Fibroblast of lung (primary cell): ENCODE measurements around the gene CROCC2. TPM values are rescaled to one million over a fixed set of nuclear protein-coding genes. Genes with fewer than 3 reads are reported as not detected.

Experiments used
- DNase-seq, 2 donors: peaks; one replicate each; pipeline versions ENCODE4 v3.0.0 to v3.0.0-alpha.2; 2010; ENCODE audit warnings: low read depth in 2 of 2
- H2AFZ ChIP-seq: 2 replicates; pipeline ENCODE4 v1.5.1; 2012; ENCODE audit warnings: low read length, control low read depth, inconsistent platforms
- H3K27ac ChIP-seq: 2 replicates; pipeline ENCODE4 v1.5.1; 2011; ENCODE audit warnings: low read length, control low read depth; ENCODE audit not compliant: insufficient read depth
- H3K27me3 ChIP-seq: 2 replicates; pipeline ENCODE4 v1.5.1; 2011; ENCODE audit warnings: mild to moderate bottlenecking, low read length; ENCODE audit not compliant: control insufficient read depth, insufficient read depth
- H3K36me3 ChIP-seq: 2 replicates; pipeline ENCODE4 v1.5.1; 2011; ENCODE audit warnings: low read length; ENCODE audit not compliant: control insufficient read depth, insufficient read depth
- H3K4me1 ChIP-seq: 2 replicates; pipeline ENCODE4 v1.5.1; 2011; ENCODE audit warnings: low read length; ENCODE audit not compliant: control insufficient read depth, insufficient read depth; ENCODE audit errors: extremely low read depth
- H3K4me2 ChIP-seq: 2 replicates; pipeline ENCODE4 v1.5.1; 2011; ENCODE audit warnings: low read length, control low read depth; ENCODE audit not compliant: insufficient read depth; ENCODE audit errors: extremely low read depth
- H3K4me3 ChIP-seq, 4 experiments: fragments of 200-600 bp in 1 of 4; sonication (generic) in 1 of 4; replicated peaks in 1 of 4; 2 replicates each; pipeline ENCODE4 v1.5.1; 2011 to 2016; ENCODE audit warnings: low read length in 4 of 4, low read depth in 3 of 4, mild to moderate bottlenecking in 3 of 4, control low read depth in 2 of 4, inconsistent platforms in 1 of 4, mixed read lengths in 1 of 4; ENCODE audit not compliant: insufficient read depth in 1 of 4; ENCODE audit errors: control extremely low read depth in 1 of 4
- H3K79me2 ChIP-seq: 2 replicates; pipeline ENCODE4 v1.5.1; 2012; ENCODE audit warnings: mild to moderate bottlenecking, low read length, inconsistent platforms; ENCODE audit not compliant: control insufficient read depth, insufficient read depth
- H3K9ac ChIP-seq: 2 replicates; pipeline ENCODE4 v1.5.1; 2011; ENCODE audit warnings: mild to moderate bottlenecking, low read length, control low read depth; ENCODE audit not compliant: insufficient read depth
- H3K9me3 ChIP-seq: 2 replicates; pipeline ENCODE4 v1.5.1; 2012; ENCODE audit warnings: low read depth, low read length; ENCODE audit not compliant: control insufficient read depth, insufficient read depth
- H4K20me1 ChIP-seq: 2 replicates; pipeline ENCODE4 v1.5.1; 2011; ENCODE audit warnings: low read length; ENCODE audit not compliant: control insufficient read depth, insufficient read depth; ENCODE audit errors: extremely low read depth
- EZH2 ChIP-seq: IDR thresholded peaks from 2 replicates; pipeline ENCODE4 v1.5.1; 2012; ENCODE audit warnings: low read length, control low read depth, mild to moderate bottlenecking; ENCODE audit errors: missing control alignments
- polyA plus RNA-seq, 2 donors: library from polyadenylated mRNA; depleted of rRNA in 1 of 2; stranded (reverse) in 1 of 2; unstranded in 1 of 2; fragments of >200 nt; gene quantifications; 2 replicates each; pipeline ENCODE4 v1.2.1, GENCODE V29; 2011 to 2012; ENCODE audit warnings: missing spikeins in 1 of 2
- total RNA-seq: library from RNA; depleted of rRNA; stranded (reverse); fragments of >200 nt; gene quantifications from 2 replicates; pipeline ENCODE4 v1.2.1, GENCODE V29; 2014
- TF ChIP-seq, protein P1 (sequence below), 2 donors: IDR thresholded peaks in 1 of 2; conservative IDR thresholded peaks in 1 of 2; 1 replicate in 1 of 2; 2 replicates in 1 of 2; pipeline ENCODE4 v1.5.1; 2011 to 2012; ENCODE audit warnings: low read length in 2 of 2, control low read depth in 1 of 2, inconsistent platforms in 1 of 2, low read depth in 1 of 2, mild to moderate bottlenecking in 1 of 2

The CROCC2 gene
- total and polyA plus RNA-seq, 2 donors (not counting 1 experiment from before 2014, with no cell fraction given): 0.12 to 0.33 TPM

- H3K36me3 ChIP-seq: no peaks in the 10 kb centered on the region
- H4K20me1 ChIP-seq: no peaks in the 10 kb centered on the region
- H3K79me2 ChIP-seq: no peaks in the 10 kb centered on the region
- no peak overlapping the region for H2AFZ ChIP-seq
- H3K9ac ChIP-seq: no peak overlapping the region
- H3K27me3 ChIP-seq: peaks cover 8% of the 10 kb centered on the region
- H3K27ac ChIP-seq: no peak overlapping the region
- H3K4me1 ChIP-seq: no peaks in the 10 kb centered on the region
- no peak overlapping the region for H3K4me3 ChIP-seq
- no peak for DNase-seq
- TF ChIP-seq, protein P1, sequence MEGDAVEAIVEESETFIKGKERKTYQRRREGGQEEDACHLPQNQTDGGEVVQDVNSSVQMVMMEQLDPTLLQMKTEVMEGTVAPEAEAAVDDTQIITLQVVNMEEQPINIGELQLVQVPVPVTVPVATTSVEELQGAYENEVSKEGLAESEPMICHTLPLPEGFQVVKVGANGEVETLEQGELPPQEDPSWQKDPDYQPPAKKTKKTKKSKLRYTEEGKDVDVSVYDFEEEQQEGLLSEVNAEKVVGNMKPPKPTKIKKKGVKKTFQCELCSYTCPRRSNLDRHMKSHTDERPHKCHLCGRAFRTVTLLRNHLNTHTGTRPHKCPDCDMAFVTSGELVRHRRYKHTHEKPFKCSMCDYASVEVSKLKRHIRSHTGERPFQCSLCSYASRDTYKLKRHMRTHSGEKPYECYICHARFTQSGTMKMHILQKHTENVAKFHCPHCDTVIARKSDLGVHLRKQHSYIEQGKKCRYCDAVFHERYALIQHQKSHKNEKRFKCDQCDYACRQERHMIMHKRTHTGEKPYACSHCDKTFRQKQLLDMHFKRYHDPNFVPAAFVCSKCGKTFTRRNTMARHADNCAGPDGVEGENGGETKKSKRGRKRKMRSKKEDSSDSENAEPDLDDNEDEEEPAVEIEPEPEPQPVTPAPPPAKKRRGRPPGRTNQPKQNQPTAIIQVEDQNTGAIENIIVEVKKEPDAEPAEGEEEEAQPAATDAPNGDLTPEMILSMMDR (conservative IDR thresholded peaks at IDR 0.05 in 1 of 2, IDR thresholded peaks at IDR 0.05 in 1 of 2; ENCODE audit: low read depth in 1 of 2, low read length in 2 of 2): no peak
- no peak for TF ChIP-seq EZH2
- no peak overlapping the region for H3K4me2 ChIP-seq
- no peaks in the 10 kb centered on the region for H3K9me3 ChIP-seq
Measured at GRCh38 chr2:240869956-240870875, 35.9 kb upstream of the CROCC2 start.

- H3K4me1 ChIP-seq: no peaks in the 10 kb centered on the region
- TF ChIP-seq, protein P1 (conservative IDR thresholded peaks at IDR 0.05 in 1 of 2, IDR thresholded peaks at IDR 0.05 in 1 of 2; ENCODE audit: low read depth in 1 of 2, low read length in 2 of 2): no peak
- TF ChIP-seq EZH2: no peak
- H3K27me3 ChIP-seq: peaks cover 4% of the 10 kb centered on the region
- H3K79me2 ChIP-seq: no peaks in the 10 kb centered on the region
- H3K27ac ChIP-seq: no peak overlapping the region
- DNase-seq: no peak
- no peak overlapping the region for H3K4me3 ChIP-seq
- H2AFZ ChIP-seq: no peak overlapping the region
- H4K20me1 ChIP-seq: no peaks in the 10 kb centered on the region
- H3K36me3 ChIP-seq: no peaks in the 10 kb centered on the region
- H3K9ac ChIP-seq: no peak overlapping the region
- no peaks in the 10 kb centered on the region for H3K9me3 ChIP-seq
- H3K4me2 ChIP-seq: no peak overlapping the region
Measured at GRCh38 chr2:240871071-240871958, 34.8 kb upstream of the CROCC2 start.
